GM12892 (cell line): ENCODE results near the gene CD44.

Experiments used
- POLR2A ChIP-seq: IDR thresholded peaks from 2 replicates; pipeline ENCODE4 v1.6.1; 2011; ENCODE audit warnings: low read depth, low read length, control low read depth
- POLR2AphosphoS5 ChIP-seq: IDR thresholded peaks from 2 replicates; pipeline ENCODE4 v1.6.1; 2011; ENCODE audit warnings: low read depth, low read length, control low read depth
- TAF1 ChIP-seq: IDR thresholded peaks from 2 replicates; pipeline ENCODE4 v1.6.1; 2011; ENCODE audit warnings: low read depth, mild to moderate bottlenecking, control low read depth, low read length, borderline replicate concordance

- TF ChIP-seq POLR2AphosphoS5 (no peak), POLR2A (no peak; the same call in 1 of the 2 replicates), TAF1 (no peak)
Observed at GRCh38 chr11:35142481-35143075, 3.6 kb downstream of the CD44 start.
